ENCODE results near the gene NHSL1. TPM values are rescaled to one million over a fixed set of nuclear protein-coding genes. Genes with fewer than 3 reads are reported as not detected.

The NHSL1 gene, protein sequence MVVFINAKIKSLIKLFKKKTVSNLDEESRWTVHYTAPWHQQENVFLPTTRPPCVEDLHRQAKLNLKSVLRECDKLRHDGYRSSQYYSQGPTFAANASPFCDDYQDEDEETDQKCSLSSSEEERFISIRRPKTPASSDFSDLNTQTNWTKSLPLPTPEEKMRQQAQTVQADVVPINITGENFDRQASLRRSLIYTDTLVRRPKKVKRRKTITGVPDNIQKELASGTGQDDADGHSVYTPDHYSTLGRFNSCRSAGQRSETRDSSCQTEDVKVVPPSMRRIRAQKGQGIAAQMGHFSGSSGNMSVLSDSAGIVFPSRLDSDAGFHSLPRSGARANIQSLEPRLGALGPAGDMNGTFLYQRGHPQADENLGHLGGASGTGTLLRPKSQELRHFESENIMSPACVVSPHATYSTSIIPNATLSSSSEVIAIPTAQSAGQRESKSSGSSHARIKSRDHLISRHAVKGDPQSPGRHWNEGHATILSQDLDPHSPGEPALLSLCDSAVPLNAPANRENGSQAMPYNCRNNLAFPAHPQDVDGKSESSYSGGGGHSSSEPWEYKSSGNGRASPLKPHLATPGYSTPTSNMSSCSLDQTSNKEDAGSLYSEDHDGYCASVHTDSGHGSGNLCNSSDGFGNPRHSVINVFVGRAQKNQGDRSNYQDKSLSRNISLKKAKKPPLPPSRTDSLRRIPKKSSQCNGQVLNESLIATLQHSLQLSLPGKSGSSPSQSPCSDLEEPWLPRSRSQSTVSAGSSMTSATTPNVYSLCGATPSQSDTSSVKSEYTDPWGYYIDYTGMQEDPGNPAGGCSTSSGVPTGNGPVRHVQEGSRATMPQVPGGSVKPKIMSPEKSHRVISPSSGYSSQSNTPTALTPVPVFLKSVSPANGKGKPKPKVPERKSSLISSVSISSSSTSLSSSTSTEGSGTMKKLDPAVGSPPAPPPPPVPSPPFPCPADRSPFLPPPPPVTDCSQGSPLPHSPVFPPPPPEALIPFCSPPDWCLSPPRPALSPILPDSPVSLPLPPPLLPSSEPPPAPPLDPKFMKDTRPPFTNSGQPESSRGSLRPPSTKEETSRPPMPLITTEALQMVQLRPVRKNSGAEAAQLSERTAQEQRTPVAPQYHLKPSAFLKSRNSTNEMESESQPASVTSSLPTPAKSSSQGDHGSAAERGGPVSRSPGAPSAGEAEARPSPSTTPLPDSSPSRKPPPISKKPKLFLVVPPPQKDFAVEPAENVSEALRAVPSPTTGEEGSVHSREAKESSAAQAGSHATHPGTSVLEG (N-terminal part only)
- total RNA-seq = 1.2 TPM in 2 replicates

GRCh38 chr6:138499303-138500018, at the start of gene NHSL1:
Gene NHSL1, minus strand, starts transcription at chr6:138499494. Its CDS starts 204 bp downstream, at chr6:138499290.
- intact Hi-C loops (cut with micrococcal nuclease) = no loop called here

DNA sequence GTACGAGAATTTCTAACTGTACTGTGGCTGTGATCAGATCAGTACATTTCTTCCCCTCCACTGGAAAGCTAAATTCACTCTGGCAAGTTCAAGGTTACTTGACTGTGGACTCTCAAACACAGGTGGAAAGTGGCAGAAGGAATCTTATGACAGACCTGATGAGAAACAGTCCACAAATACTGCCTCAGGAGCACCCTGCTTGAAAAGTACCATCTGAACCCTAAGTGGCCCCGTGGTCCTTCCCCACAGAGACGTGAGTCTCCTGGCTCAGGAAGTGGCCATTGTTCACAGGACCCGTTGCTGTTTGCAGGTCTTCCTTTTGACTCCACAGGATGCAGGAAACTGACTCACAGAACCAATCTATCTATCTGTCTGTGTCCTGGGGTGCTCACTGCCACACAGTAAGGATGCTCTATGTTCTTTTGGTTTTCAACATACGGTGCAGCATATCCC, 47.5 kb upstream of the NHSL1 start:
- intact Hi-C loops (cut with micrococcal nuclease) = no loop called here

DNA sequence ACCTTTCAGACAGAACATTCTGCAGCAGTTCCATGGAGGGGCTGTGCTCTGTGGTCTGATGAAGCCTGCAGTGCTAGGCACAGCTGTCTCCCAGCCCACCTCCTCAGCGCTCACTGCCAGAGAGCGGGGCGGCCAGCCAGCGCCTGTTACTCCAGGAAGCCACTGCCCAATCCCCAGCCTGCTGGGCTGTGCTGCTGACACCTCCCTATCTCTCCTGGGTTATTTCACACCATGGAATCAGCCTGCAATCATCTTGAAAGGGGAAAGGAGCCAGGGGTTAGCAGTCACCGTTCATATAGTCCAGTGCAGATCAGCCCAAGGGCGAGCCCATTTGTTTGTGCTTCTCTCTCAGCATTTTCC, 46.3 kb upstream of the NHSL1 start:
- intact Hi-C loops (cut with micrococcal nuclease) = no loop called here

- intact Hi-C loops (cut with micrococcal nuclease) = no loop called here
These were observed 45.2 kb upstream of the NHSL1 start for GRCh38 chr6:138544501-138544900.

- intact Hi-C loops (cut with micrococcal nuclease) = no loop called here
These were observed 44.4 kb upstream of the NHSL1 start for GRCh38 chr6:138543657-138544056.

GRCh38 chr6:138541823-138542481, 42.7 kb upstream of the NHSL1 start:
- intact Hi-C loops (cut with micrococcal nuclease) = no loop called here

DNA sequence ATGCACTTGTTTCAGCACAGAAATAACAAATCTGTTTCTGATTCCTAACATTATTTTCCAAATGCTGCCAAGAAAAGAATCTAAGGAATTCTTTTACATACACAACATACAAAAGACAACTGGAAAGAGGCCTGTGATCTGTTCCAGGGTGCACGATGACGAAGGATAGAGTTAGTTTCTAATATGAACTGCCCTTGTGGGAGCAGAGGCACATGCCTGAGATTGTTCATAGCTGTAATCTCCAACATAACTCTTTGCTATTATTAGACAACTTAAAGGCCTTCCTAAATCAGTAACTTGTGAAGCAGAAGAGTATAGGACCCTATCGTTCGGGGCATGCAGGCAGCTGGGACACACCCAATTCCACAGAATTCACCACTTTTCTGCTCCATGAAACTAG, 41.2 kb upstream of the NHSL1 start:
- intact Hi-C loops (cut with micrococcal nuclease) = no loop called here

- intact Hi-C loops (cut with micrococcal nuclease) = no loop called here
These were observed 40.6 kb upstream of the NHSL1 start for GRCh38 chr6:138539876-138540275.

DNA sequence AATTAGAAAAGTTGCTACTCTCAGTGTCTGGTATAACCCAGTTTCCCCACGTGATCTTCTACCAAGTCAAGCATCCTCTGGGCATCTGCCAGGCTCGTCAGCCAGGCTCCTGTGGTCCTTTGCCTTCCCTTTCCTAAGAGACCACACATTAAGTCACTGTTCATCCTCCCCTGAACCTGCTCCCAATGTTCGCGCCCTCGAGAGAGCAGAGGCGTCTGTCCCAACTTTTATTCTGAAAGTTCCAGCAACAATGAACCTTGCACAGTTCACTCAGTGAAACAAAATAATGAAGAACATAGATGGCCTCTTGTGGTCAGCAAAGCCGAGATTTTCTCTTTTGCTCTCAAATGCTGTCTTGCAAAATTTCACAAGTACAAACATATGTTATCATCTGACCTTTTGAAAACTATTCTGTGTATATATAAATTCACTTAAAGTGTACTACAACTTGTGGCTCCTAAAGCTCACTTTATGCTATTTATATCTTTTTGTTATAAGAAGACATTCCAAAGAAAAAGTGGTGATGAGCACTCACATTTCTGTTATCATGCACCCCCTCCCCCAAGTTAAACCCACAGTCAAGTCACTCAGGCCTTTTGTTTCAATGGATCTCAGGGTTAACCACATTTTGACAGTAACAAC, 39.2 kb upstream of the NHSL1 start:
- intact Hi-C loops (cut with micrococcal nuclease) = no loop called here

DNA sequence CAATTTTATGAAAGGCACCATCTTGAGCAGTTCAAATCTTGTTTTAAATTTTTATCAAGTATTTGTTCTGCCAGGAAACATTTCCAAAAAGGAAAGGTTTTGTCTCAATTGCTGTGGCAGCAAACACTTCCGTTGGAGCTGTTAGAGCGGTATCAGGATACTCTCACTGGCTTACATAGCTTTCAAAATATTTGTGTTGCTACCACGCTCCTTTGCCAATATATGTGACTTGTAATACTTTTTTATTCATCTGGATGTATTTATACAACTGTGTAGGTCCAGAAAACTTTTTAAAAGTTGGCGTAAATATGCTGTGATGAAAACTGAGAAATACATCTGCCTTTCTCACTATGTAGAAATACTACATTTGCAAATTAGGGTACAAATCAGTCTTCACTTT, 37.8 kb upstream of the NHSL1 start:
- intact Hi-C loops (cut with micrococcal nuclease) = no loop called here

DNA sequence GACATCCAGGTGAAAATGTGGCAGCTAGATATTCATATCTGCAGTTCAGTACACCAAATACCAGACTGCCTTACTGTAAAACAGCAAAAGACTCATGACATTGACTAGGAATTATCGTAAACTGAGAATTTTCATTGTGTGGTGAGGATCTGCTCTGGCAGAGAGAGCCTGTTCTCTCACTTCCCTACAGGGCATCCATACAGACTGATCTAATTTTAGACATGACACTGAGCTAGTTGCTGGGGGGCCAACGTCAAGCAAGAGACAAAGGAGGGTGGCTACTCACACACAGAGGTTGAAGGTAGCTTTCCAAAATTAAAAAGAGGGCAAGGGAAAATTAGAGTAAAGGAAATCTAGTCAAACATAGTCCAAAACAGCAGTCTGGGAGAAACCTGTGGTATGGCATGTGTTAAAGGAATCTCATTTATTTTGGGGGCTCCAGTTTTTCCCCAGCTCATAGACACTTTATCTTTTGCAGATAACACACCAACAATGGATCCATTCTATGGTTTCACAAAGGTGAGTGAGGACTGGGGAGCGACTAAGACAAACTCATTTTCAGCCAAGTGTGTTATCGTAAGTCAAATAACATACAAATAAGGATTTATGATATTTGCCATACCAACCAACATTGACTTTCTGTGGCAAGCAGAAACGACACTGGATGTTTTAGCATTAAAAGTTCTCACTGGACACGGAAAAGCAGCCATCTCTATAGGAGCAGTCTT, 36.6 kb upstream of the NHSL1 start:
- intact Hi-C loops (cut with micrococcal nuclease) = no loop called here

- intact Hi-C loops (cut with micrococcal nuclease) = no loop called here
These were observed 34.4 kb upstream of the NHSL1 start for GRCh38 chr6:138533667-138534066.

DNA sequence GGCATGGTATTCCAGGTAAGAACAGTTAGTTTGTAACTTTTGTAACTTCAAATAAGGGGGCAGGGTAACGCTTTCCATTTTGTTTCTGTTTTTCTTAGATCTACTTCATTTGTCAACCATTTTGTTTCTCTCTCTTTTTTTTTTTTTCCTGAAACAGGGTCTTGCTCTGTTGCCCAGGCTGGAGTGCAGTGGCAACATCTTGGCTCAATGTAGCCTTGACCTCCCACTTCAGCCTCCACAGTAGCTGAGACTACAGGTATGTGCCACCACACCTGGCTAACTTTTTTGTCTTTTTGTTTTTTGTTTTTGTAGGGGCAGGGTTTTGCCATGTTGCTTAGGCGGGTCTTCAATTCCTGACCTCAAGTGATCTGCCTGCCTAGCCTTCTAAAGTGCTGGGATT, 32.1 kb upstream of the NHSL1 start:
- intact Hi-C loops (cut with micrococcal nuclease) = no loop called here

- intact Hi-C loops (cut with micrococcal nuclease) = no loop called here
These were observed 30.2 kb upstream of the NHSL1 start for GRCh38 chr6:138529478-138529877.

DNA sequence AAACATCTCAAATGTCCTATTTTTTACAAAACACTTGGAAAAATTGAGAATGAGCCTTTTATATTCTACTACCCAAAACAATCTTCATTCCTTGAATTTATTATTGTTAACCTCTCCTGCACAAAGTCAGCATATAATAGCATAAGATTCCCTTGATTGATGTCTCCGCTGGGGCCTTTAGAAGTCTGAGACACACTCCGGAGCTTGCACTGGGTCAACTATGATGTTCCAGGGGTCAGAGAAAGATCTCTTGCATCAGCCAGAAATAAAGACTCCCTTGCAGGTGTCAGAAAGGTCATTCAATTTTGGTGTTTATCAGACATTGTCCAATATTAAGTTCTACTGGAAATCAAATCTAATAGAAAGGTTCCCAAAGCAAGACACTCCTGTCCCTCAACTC, 29.7 kb upstream of the NHSL1 start:
- intact Hi-C loops (cut with micrococcal nuclease) = no loop called here

DNA sequence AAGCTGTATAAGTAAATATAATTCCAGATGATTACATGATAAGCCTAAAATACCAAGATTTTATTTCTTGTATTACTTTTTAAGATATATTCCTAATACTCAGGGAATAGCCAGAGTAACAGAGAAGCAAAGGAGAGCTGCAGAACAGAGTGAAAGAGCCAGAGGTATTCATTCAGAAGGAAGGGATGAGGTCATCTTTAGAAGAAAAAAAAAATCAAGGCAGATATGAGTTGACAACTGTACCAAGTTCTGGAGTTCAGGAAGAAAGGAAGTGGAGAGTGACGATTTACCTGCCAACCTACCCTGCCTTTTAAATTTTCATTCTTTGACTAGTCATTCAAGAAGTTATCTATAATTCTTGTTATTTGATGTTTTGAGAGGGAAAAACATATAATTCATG, 28.8 kb upstream of the NHSL1 start:
- intact Hi-C loops (cut with micrococcal nuclease) = no loop called here

DNA sequence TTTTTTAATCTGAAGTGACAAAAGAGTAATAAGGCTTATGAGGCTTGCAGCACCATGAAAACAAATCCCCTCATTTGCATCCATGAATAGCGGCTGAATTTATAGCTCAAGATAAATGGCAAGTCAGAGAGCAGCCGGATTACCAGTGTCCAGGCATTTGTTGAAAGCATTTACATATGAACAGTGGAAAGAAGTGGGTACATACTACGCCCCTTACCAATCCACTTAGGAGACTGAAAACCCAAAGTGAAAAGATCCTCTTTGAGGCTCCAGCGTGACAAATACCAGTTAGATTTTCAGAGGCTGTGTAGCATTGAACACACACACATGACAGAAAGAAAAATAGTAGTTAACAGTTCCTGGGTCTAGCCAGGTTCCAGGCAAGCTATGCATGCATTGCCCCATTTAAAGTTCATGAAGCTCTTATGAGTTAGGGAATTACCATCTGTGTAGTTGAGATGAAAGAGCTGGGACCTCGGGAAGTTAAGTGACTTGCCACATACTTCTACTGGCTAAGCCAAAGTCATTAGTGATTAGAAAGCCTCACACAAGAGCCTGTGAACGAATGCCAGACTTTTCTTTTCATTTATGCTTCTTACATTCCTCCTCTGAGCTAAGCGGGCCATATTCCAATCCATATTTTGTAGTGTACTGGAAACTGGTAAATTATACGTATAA, 28.3 kb upstream of the NHSL1 start:
- intact Hi-C loops (cut with micrococcal nuclease) = no loop called here

DNA sequence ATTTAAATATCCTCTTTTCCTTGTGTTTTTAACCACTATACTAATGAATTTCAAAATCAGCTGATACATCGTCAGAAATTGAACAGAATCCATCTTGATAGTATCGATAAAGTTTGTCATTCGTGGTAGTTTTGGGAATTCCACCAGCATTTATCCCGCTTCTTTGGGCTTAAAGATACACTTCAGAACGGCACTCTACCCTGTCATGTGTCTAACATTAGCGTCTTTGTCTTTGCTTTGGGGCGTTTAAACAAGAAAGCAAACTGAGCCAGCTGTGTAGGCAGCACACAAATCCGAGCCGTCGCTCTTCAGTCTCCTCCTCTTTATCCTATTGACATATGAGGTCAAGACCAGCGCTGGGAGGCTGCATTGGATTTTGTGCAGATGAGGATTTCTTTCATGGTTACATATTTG, 27.5 kb upstream of the NHSL1 start:
- intact Hi-C loops (cut with micrococcal nuclease) = no loop called here

DNA sequence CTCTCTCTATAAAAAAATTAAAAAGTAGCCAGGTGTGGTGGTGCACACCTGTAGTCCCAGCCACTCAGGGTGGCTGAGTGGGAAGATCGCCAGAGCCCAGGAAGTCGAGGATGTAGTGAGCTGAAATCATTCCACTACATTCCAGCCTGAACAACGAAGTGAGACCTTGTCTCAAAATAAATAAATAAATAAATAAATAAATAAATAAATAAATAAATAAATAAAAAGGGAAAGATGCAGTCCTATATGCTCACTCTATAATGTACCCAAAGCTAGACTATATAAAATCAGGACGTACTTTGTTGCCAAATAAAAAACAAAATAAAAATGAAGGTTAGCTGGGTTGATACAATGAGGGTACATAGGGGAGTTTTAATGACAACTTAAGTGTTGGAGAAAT, 26.1 kb upstream of the NHSL1 start:
- intact Hi-C loops (cut with micrococcal nuclease) = no loop called here

Data from T-helper 1 cell treated with Interleukin-12 subunit alpha and Interleukin-12 subunit beta and Interleukin-4 antibody, amounts not matched to agents 30 ng/mL and 1 ng/mL, for 36 hours (primary cell).